DOHH2 (cell line): ENCODE measurements around the gene BANP.
"Not testable (repeated sequence)": the region's sequence is repeated elsewhere in the genome, so short reads cannot be mapped to it uniquely, and the experiment has no call there.

Source experiments
- H3F3A ChIP-seq: fragments of 200-600 bp; sonication (generic), shearing (Covaris generic); 2 replicates; pipeline ENCODE4 v1.6.0; 2016; ENCODE audit warnings: antibody characterized with exemption, mild to moderate bottlenecking; ENCODE audit not compliant: control insufficient read depth, insufficient read depth
- H3K27ac ChIP-seq: fragments of 200-600 bp; sonication (generic); 2 replicates; pipeline ENCODE4 v1.5.1; 2014; ENCODE audit warnings: low read depth, mild to moderate bottlenecking, low read length, moderate library complexity
- H3K27me3 ChIP-seq: fragments of 200-600 bp; sonication (generic); 2 replicates; pipeline ENCODE4 v1.6.1; 2014; ENCODE audit warnings: mild to moderate bottlenecking, low read length, mixed read lengths; ENCODE audit not compliant: control insufficient read depth
- H3K36me3 ChIP-seq: fragments of 200-600 bp; sonication (generic); 2 replicates; pipeline ENCODE4 v1.6.1; 2014; ENCODE audit warnings: mild to moderate bottlenecking, low read length, moderate library complexity, mixed read lengths; ENCODE audit not compliant: control insufficient read depth
- H3K4me1 ChIP-seq: fragments of 200-600 bp; sonication (generic); 2 replicates; pipeline ENCODE4 v1.6.1; 2014; ENCODE audit warnings: mild to moderate bottlenecking, low read length, mixed read lengths; ENCODE audit not compliant: control insufficient read depth
- H3K4me2 ChIP-seq: fragments of 200-600 bp; sonication (generic); 2 replicates; pipeline ENCODE4 v1.6.0; 2014; ENCODE audit warnings: mild to moderate bottlenecking, low read length, moderate library complexity
- H3K4me3 ChIP-seq: fragments of 200-600 bp; sonication (generic); 2 replicates; pipeline ENCODE4 v1.5.1; 2014; ENCODE audit warnings: mild to moderate bottlenecking, low read length, mixed read lengths
- H3K79me2 ChIP-seq: fragments of 200-600 bp; sonication (generic); 2 replicates; pipeline ENCODE4 v1.6.1; 2014; ENCODE audit warnings: mild to moderate bottlenecking, low read length, mixed read lengths; ENCODE audit not compliant: control insufficient read depth
- H3K9me2 ChIP-seq: fragments of 200-600 bp; sonication (generic); replicated peaks from 2 replicates; pipeline ENCODE4 v1.6.1; 2014; ENCODE audit warnings: mild to moderate bottlenecking, low read length, mixed read lengths; ENCODE audit not compliant: control insufficient read depth
- H3K9me3 ChIP-seq: fragments of 200-600 bp; sonication (generic); 2 replicates; pipeline ENCODE4 v1.6.1; 2014; ENCODE audit warnings: antibody characterized with exemption, low read length, mixed read lengths; ENCODE audit not compliant: control insufficient read depth, insufficient read depth
- H4K20me1 ChIP-seq: fragments of 200-600 bp; sonication (generic); 2 replicates; pipeline ENCODE4 v1.6.0; 2014; ENCODE audit warnings: low read depth, mild to moderate bottlenecking, antibody characterized with exemption, low read length, moderate library complexity; ENCODE audit not compliant: control insufficient read depth, insufficient read depth
- CTCF ChIP-seq: fragments of 200-600 bp; sonication (generic); IDR thresholded peaks from one replicate; pipeline ENCODE4 v1.5.1; 2014; ENCODE audit warnings: antibody characterized with exemption, mild to moderate bottlenecking, low read depth, low read length; ENCODE audit not compliant: poor library complexity, severe bottlenecking
- EZH2phosphoT487 ChIP-seq: fragments of 200-600 bp; sonication (generic); IDR thresholded peaks from 2 replicates; pipeline ENCODE4 v1.6.1; 2017; ENCODE audit warnings: borderline replicate concordance, mild to moderate bottlenecking, antibody characterized with exemption, low read length, moderate library complexity, mixed read lengths

The BANP gene

GRCh38 chr16:88088161-88088581 lies 136.9 kb downstream of the BANP start:
- H3F3A ChIP-seq: 0 out of 2 replicates have a peak, but pooled peaks cover 5% of the 10 kb centered on the region
- H3K9me3 ChIP-seq: no peaks in the 10 kb centered on the region
- no peaks in the 10 kb centered on the region for H3K36me3 ChIP-seq
- TF ChIP-seq CTCF: no peak
- TF ChIP-seq EZH2phosphoT487: no peak
- H3K9me2 ChIP-seq: no peaks in the 10 kb centered on the region
- H3K27ac ChIP-seq: no peak overlapping the region
- H3K4me3 ChIP-seq: no peak overlapping the region
- no peaks in the 10 kb centered on the region for H3K27me3 ChIP-seq
- no peaks in the 10 kb centered on the region for H3K79me2 ChIP-seq
- H4K20me1 ChIP-seq: no peaks in the 10 kb centered on the region
- H3K4me1 ChIP-seq: no peaks in the 10 kb centered on the region
- H3K4me2 ChIP-seq: no peak overlapping the region

GRCh38 chr16:88088611-88089010 lies 137.4 kb downstream of the BANP start:
- H3K4me1 ChIP-seq, H3K9me3 ChIP-seq, H4K20me1 ChIP-seq, H3K79me2 ChIP-seq, H3F3A ChIP-seq, H3K27me3 ChIP-seq, H3K4me2 ChIP-seq, H3K9me2 ChIP-seq, H3K4me3 ChIP-seq, H3K27ac ChIP-seq, H3K36me3 ChIP-seq: not testable (repeated sequence)

- H3K4me1 ChIP-seq, H3K4me2 ChIP-seq, H4K20me1 ChIP-seq, H3K27me3 ChIP-seq, H3K27ac ChIP-seq, H3K4me3 ChIP-seq, H3K9me3 ChIP-seq, H3K36me3 ChIP-seq, H3F3A ChIP-seq, H3K79me2 ChIP-seq, H3K9me2 ChIP-seq: not testable (repeated sequence)
Measured at GRCh38 chr16:88089071-88089470, 137.8 kb downstream of the BANP start.

- not testable (repeated sequence) for H3K9me3 ChIP-seq, H3K79me2 ChIP-seq, H4K20me1 ChIP-seq, H3K36me3 ChIP-seq, H3K4me3 ChIP-seq, H3K27ac ChIP-seq, H3K4me2 ChIP-seq, H3K27me3 ChIP-seq, H3K4me1 ChIP-seq, H3F3A ChIP-seq, H3K9me2 ChIP-seq
Measured at GRCh38 chr16:88089632-88090376, 138.6 kb downstream of the BANP start.

- not testable (repeated sequence) for H3F3A ChIP-seq
Measured at GRCh38 chr16:88090377-88091175, 139.3 kb downstream of the BANP start.

GRCh38 chr16:88091221-88091971 lies 140.2 kb downstream of the BANP start:
- not testable (repeated sequence) for H3K4me3 ChIP-seq, H3K79me2 ChIP-seq, H3K27ac ChIP-seq, H3K9me2 ChIP-seq, H3K36me3 ChIP-seq, H3K9me3 ChIP-seq, H4K20me1 ChIP-seq, H3K4me2 ChIP-seq, H3K4me1 ChIP-seq, H3F3A ChIP-seq, H3K27me3 ChIP-seq

More at GRCh38 chr16:88090377-88091175, 139.3 kb downstream of the BANP start:
- not testable (repeated sequence) for H3K79me2 ChIP-seq, H4K20me1 ChIP-seq, H3K4me1 ChIP-seq, H3K27me3 ChIP-seq, H3K27ac ChIP-seq, H3K4me3 ChIP-seq, H3K9me2 ChIP-seq, H3K4me2 ChIP-seq, H3K36me3 ChIP-seq, H3K9me3 ChIP-seq

GRCh38 chr16:88091972-88092302 lies 140.7 kb downstream of the BANP start:
- not testable (repeated sequence) for H3K4me2 ChIP-seq, H3F3A ChIP-seq, H3K4me3 ChIP-seq, H3K27ac ChIP-seq, H3K79me2 ChIP-seq, H4K20me1 ChIP-seq, H3K4me1 ChIP-seq, H3K36me3 ChIP-seq, H3K9me2 ChIP-seq, H3K27me3 ChIP-seq, H3K9me3 ChIP-seq
